Measurements from ENCODE around the gene XBP1. TPM values are rescaled to one million over a fixed set of nuclear protein-coding genes. Genes with fewer than 3 reads are reported as not detected.

Gene XBP1
- total and polyA plus RNA-seq, 4 donors = 303 to 705 (median 605) TPM

GRCh38 chr22:28837640-28838039, 37.3 kb upstream of the XBP1 start (continued):
- TF ChIP-seq CTCF (IDR thresholded peaks at IDR 0.05; ENCODE audit: low read depth, low read length, missing input control) (no peak), YY1 (IDR thresholded peaks at IDR 0.05) (no peak), GABPA (IDR thresholded peaks at IDR 0.05 in 1 of 2, conservative IDR thresholded peaks at IDR 0.05 in 1 of 2) (no peak), ATF3 (IDR thresholded peaks at IDR 0.05) (no peak)

- TF ChIP-seq HNF4G (IDR thresholded peaks at IDR 0.05) (no peak), ATF3 (IDR thresholded peaks at IDR 0.05) (no peak), ZBTB33 (IDR thresholded peaks at IDR 0.05) (no peak), SP1 (IDR thresholded peaks at IDR 0.05) (no peak), FOXA2 (IDR thresholded peaks at IDR 0.05) (no peak), EGR1 (IDR thresholded peaks at IDR 0.05; ENCODE audit: low read depth in 2 of 2) (no peak), TAF1 (conservative IDR thresholded peaks at IDR 0.05) (no peak), REST (IDR thresholded peaks at IDR 0.05) (no peak), HNF4A (conservative IDR thresholded peaks at IDR 0.05) (no peak), YY1 (IDR thresholded peaks at IDR 0.05) (no peak), RXRA (IDR thresholded peaks at IDR 0.05) (no peak), GABPA (IDR thresholded peaks at IDR 0.05 in 1 of 2, conservative IDR thresholded peaks at IDR 0.05 in 1 of 2) (no peak), FOXA1 (IDR thresholded peaks at IDR 0.05) (no peak), NR2F2 (IDR thresholded peaks at IDR 0.05) (no peak), MAX (IDR thresholded peaks at IDR 0.05) (no peak), CTCF (IDR thresholded peaks at IDR 0.05; ENCODE audit: low read depth, low read length, missing input control) (no peak), RAD21 (IDR thresholded peaks at IDR 0.05) (no peak)
- no peak for DNase-seq (ENCODE audit: low spot score)
- no peaks in the 10 kb centered on the region for H3K27me3 ChIP-seq (ENCODE audit: control insufficient read depth in 4 of 4, insufficient read depth in 4 of 4, low read length in 3 of 4)
- H3K9me3 ChIP-seq (ENCODE audit: control insufficient read depth in 4 of 4, low read length in 3 of 4) = no peaks in the 10 kb centered on the region
- WGBS = 92% methylated on average over 11 of the region's 11 CpGs
- no peak overlapping the region for H3K9ac ChIP-seq (ENCODE audit: low read depth in 1 of 2, low read length in 2 of 2)
- H3K27ac ChIP-seq (ENCODE audit: low read depth in 1 of 2, low read length in 2 of 2) = no peak overlapping the region
- H3K4me3 ChIP-seq (ENCODE audit: low read depth in 1 of 3, low read length in 3 of 3) = no peak overlapping the region
- H3K4me1 ChIP-seq (ENCODE audit: control insufficient read depth in 4 of 4, insufficient read depth in 4 of 4, low read length in 3 of 4) = peaks cover 0 to 2% (median 0%) of the 10 kb centered on the region in 4 donors
- no peaks in the 10 kb centered on the region for H3K36me3 ChIP-seq (ENCODE audit: control insufficient read depth in 4 of 4, insufficient read depth in 3 of 4, low read depth in 1 of 4, low read length in 3 of 4)
These were observed 35.3 kb upstream of the XBP1 start for GRCh38 chr22:28835630-28836189.
